CD4-positive, alpha-beta memory T cell (primary cell): Measurements from ENCODE around the gene SLC25A30. TPM values are rescaled to one million over a fixed set of nuclear protein-coding genes. Genes with fewer than 3 reads are reported as not detected.

Experiments used
- CTCF ChIA-PET: fragments of 350-600 bp; sonication (Branson Sonifier 250); formaldehyde crosslinking; loops from one replicate; lab custom pipeline; 2021; ENCODE audit warnings: inconsistent platforms; ENCODE audit not compliant: partially characterized antibody; lab: Charles Lee
- POLR2A ChIA-PET: fragments of 350-600 bp; sonication (Branson Sonifier 250); formaldehyde crosslinking; loops from one replicate; lab custom pipeline; 2021; ENCODE audit not compliant: partially characterized antibody; lab: Charles Lee
- DNase-seq, 5 donors: peaks; one replicate each; pipeline versions ENCODE4 v3.0.0 to v3.0.0-alpha.2; 2020 to 2022; ENCODE audit warnings: mixed read lengths in 1 of 5
- H3K27ac ChIP-seq: one replicate; pipeline ENCODE4 v1.7.0; 2013; ENCODE audit warnings: low read depth, low read length
- H3K27me3 ChIP-seq: 2 replicates; pipeline ENCODE4 v1.7.0; 2013; ENCODE audit warnings: mild to moderate bottlenecking, low read length, moderate library complexity; ENCODE audit not compliant: insufficient read depth
- H3K36me3 ChIP-seq: 2 replicates; pipeline ENCODE4 v1.7.0; 2013; ENCODE audit warnings: mild to moderate bottlenecking, low read length, moderate library complexity; ENCODE audit not compliant: insufficient read depth
- H3K4me1 ChIP-seq: 2 replicates; pipeline ENCODE4 v1.7.0; 2013; ENCODE audit warnings: mild to moderate bottlenecking, low read length, moderate library complexity; ENCODE audit not compliant: insufficient read depth
- H3K4me3 ChIP-seq, 2 donors: one replicate each; pipeline ENCODE4 v1.7.0; 2013; ENCODE audit warnings: low read length in 2 of 2, mild to moderate bottlenecking in 1 of 2
- H3K9me3 ChIP-seq, 2 donors: one replicate each; pipeline ENCODE4 v1.7.0; 2013; ENCODE audit warnings: low read length in 2 of 2, control low read depth in 1 of 2; ENCODE audit not compliant: control insufficient read depth in 1 of 2
- H3K27ac Mint-ChIP-seq, 7 donors: one replicate each; pipeline ENCODE4 v1.8.0; 2020 to 2021; ENCODE audit warnings: mixed read lengths in 7 of 7, mild to moderate bottlenecking in 6 of 7, inconsistent platforms in 3 of 7, moderate library complexity in 3 of 7
- H3K27me3 Mint-ChIP-seq, 2 donors: one replicate each; pipeline ENCODE4 v1.8.0; 2020 to 2021; ENCODE audit warnings: mixed read lengths in 2 of 2
- H3K36me3 Mint-ChIP-seq, 2 donors: one replicate each; pipeline ENCODE4 v1.8.0; 2020 to 2021; ENCODE audit warnings: mixed read lengths in 2 of 2, inconsistent platforms in 1 of 2, mild to moderate bottlenecking in 1 of 2
- H3K4me1 Mint-ChIP-seq, 4 donors: one replicate each; pipeline ENCODE4 v1.8.0; 2020 to 2021; ENCODE audit warnings: mixed read lengths in 4 of 4, mild to moderate bottlenecking in 1 of 4
- H3K4me3 Mint-ChIP-seq, 8 donors: one replicate each; pipeline ENCODE4 v1.8.0; 2020 to 2021; ENCODE audit warnings: mixed read lengths in 8 of 8, mild to moderate bottlenecking in 7 of 8, moderate library complexity in 6 of 8, inconsistent platforms in 3 of 8
- H3K9me3 Mint-ChIP-seq, 8 donors: one replicate each; pipeline ENCODE4 v1.8.0; 2020 to 2021; ENCODE audit warnings: mixed read lengths in 8 of 8, mild to moderate bottlenecking in 5 of 8, inconsistent platforms in 3 of 8, moderate library complexity in 1 of 8
- intact Hi-C: fragments of 100-400 bp; cut with micrococcal nuclease; formaldehyde crosslinking; loops from one replicate; pipeline ENCODE4 v1.15.1; 2023
- polyA plus RNA-seq, 2 donors: library from polyadenylated mRNA; unstranded; fragments of 300-500 nt; fragmentation: Illumina TruSeq; gene quantifications; one replicate each; pipeline ENCODE4 v1.2.3, GENCODE V29; 2021
- total RNA-seq, 2 experiments: library from RNA; stranded (reverse); gene quantifications; one replicate each; pipeline ENCODE4 v1.2.3, GENCODE V29; 2021

SLC25A30 gene
- total and polyA plus RNA-seq, 4 experiments from 2014 or later: 1.8 to 22.0 (median 11.7) TPM

GRCh38 chr13:45372189-45373161 is 45.7 kb downstream of the SLC25A30 start:
- Histone ChIP-seq H3K36me3 (no peaks in the 10 kb centered on the region), H3K27me3 (no peaks in the 10 kb centered on the region), H3K27ac (no peak overlapping the region), H3K4me3 (no peak overlapping the region), H3K9me3 (no peaks in the 10 kb centered on the region), H3K4me1 (peaks cover 23% of the 10 kb centered on the region)
- intact Hi-C loops: no loop called here
- peaks cover 0 to 2% (median 0%) of the 10 kb centered on the region in 8 donors for H3K9me3 Mint-ChIP-seq
- no peaks in the 10 kb centered on the region for H3K27me3 Mint-ChIP-seq
- peaks cover 2 to 8% of the 10 kb centered on the region in 2 donors for H3K36me3 Mint-ChIP-seq
- ChIA-PET CTCF (interaction anchor here (1.2 to 6.7 kb wide), 25 partner anchors 10 to 142 kb away, joined by 3 to 128 read pairs (median 7); partner anchors contain the start of genes COG3, SLC25A30 and TPT1), POLR2A (interaction anchor here (1.5 to 11.2 kb wide), 3 partner anchors 23 to 45 kb away, joined by 6 to 219 read pairs (median 13); partner anchors contain the start of genes SLC25A30 and TPT1)
- DNase-seq: no peak
- H3K4me1 Mint-ChIP-seq: peaks cover 21 to 42% (median 29%) of the 10 kb centered on the region in 4 donors
- H3K4me3 Mint-ChIP-seq: no peak overlapping the region
- H3K27ac Mint-ChIP-seq: peak overlapping the region in 4 of 7 donors; percentile 52 to 70 (median 58)

- DNase-seq: peak in 4 of 5 donors; percentile 40 to 48 (median 42)
- H3K9me3 ChIP-seq: no peaks in the 10 kb centered on the region
- peaks cover 27 to 52% (median 37%) of the 10 kb centered on the region in 4 donors for H3K4me1 Mint-ChIP-seq
- no peak overlapping the region for H3K27ac ChIP-seq
- H3K4me1 ChIP-seq: peaks cover 31% of the 10 kb centered on the region
- ChIA-PET CTCF (interaction anchor here (0.7 to 6.7 kb wide), 44 partner anchors 8 to 323 kb away, joined by 3 to 128 read pairs (median 6); partner anchors contain the start of genes COG3, SLC25A30 and TPT1), POLR2A (interaction anchor here (1.5 to 11.2 kb wide), 3 partner anchors 24 to 47 kb away, joined by 6 to 219 read pairs (median 13); partner anchors contain the start of genes SLC25A30 and TPT1)
- H3K36me3 Mint-ChIP-seq: peaks cover 5 to 8% of the 10 kb centered on the region in 2 donors
- H3K4me3 ChIP-seq: no peak overlapping the region
- H3K27me3 Mint-ChIP-seq: no peaks in the 10 kb centered on the region
- no peaks in the 10 kb centered on the region for H3K27me3 ChIP-seq
- peaks cover 0 to 2% (median 0%) of the 10 kb centered on the region in 8 donors for H3K9me3 Mint-ChIP-seq
- peak overlapping the region in 1 of 8 donors; percentile 41 for H3K4me3 Mint-ChIP-seq
- intact Hi-C loops: loop anchor here (1.0 kb wide), 1 partner anchor 140 kb away; no protein-coding TSS in a partner anchor
- no peaks in the 10 kb centered on the region for H3K36me3 ChIP-seq
- peak overlapping the region in 5 of 7 donors; percentile 47 to 67 (median 62) for H3K27ac Mint-ChIP-seq
Measured at GRCh38 chr13:45370922-45371406, 47.2 kb downstream of the SLC25A30 start.

GRCh38 chr13:45369116-45369515 is 49.1 kb downstream of the SLC25A30 start:
- ChIA-PET POLR2A (interaction anchor here (1.2 to 11.2 kb wide), 3 partner anchors 25 to 33 kb away, joined by 3 to 219 read pairs (median 4); partner anchors contain the start of gene TPT1), CTCF (interaction anchor here (0.8 to 6.7 kb wide), 12 partner anchors 10 to 321 kb away, joined by 3 to 128 read pairs (median 14); partner anchors contain the start of genes COG3, SLC25A30 and TPT1)
- Histone ChIP-seq H3K4me1 (peaks cover 31% of the 10 kb centered on the region), H3K27me3 (no peaks in the 10 kb centered on the region), H3K9me3 (no peaks in the 10 kb centered on the region), H3K4me3 (no peak overlapping the region), H3K27ac (no peak overlapping the region), H3K36me3 (no peaks in the 10 kb centered on the region)
- Mint-ChIP-seq H3K27me3 (no peaks in the 10 kb centered on the region), H3K36me3 (peaks cover 5 to 17% of the 10 kb centered on the region in 2 donors), H3K9me3 (peaks cover 0 to 3% (median 0%) of the 10 kb centered on the region in 8 donors), H3K4me1 (peaks cover 28 to 60% (median 39%) of the 10 kb centered on the region in 4 donors), H3K4me3 (peak overlapping the region in 4 of 8 donors; percentile 7 to 69 (median 36)), H3K27ac (peak overlapping the region; percentile 83 to 97 (median 93))
- DNase-seq: no peak
- intact Hi-C loops: loop anchor here (5.0 kb wide), 1 partner anchor 37 kb away; no protein-coding TSS in a partner anchor

- H3K4me1 Mint-ChIP-seq: peaks cover 32 to 65% (median 41%) of the 10 kb centered on the region in 4 donors
- peaks cover 31% of the 10 kb centered on the region for H3K4me1 ChIP-seq
- H3K4me3 Mint-ChIP-seq: peak overlapping the region in 7 of 8 donors; percentile 25 to 74 (median 63)
- H3K27me3 ChIP-seq: no peaks in the 10 kb centered on the region
- peaks cover 5 to 23% of the 10 kb centered on the region in 2 donors for H3K36me3 Mint-ChIP-seq
- intact Hi-C loops: loop anchor here (5.0 kb wide), 1 partner anchor 36 kb away; no protein-coding TSS in a partner anchor
- H3K27ac ChIP-seq: peak overlapping the region; percentile 48
- H3K4me3 ChIP-seq: no peak overlapping the region
- DNase-seq: no peak
- peak overlapping the region; percentile 93 to 97 (median 93) for H3K27ac Mint-ChIP-seq
- ChIA-PET CTCF (interaction anchor here (0.5 to 6.7 kb wide), 11 partner anchors 17 to 322 kb away, joined by 3 to 128 read pairs (median 3); partner anchors contain the start of gene TPT1), POLR2A (interaction anchor here (1.2 to 11.2 kb wide), 6 partner anchors 13 to 49 kb away, joined by 3 to 219 read pairs (median 16); partner anchors contain the start of genes SLC25A30 and TPT1)
- no peaks in the 10 kb centered on the region for H3K27me3 Mint-ChIP-seq
- no peaks in the 10 kb centered on the region for H3K36me3 ChIP-seq
- no peaks in the 10 kb centered on the region for H3K9me3 ChIP-seq
- H3K9me3 Mint-ChIP-seq: peaks cover 0 to 6% (median 0%) of the 10 kb centered on the region in 8 donors
Measured at GRCh38 chr13:45368571-45368970, 49.6 kb downstream of the SLC25A30 start.

- Histone ChIP-seq H3K4me3 (no peak overlapping the region), H3K9me3 (no peaks in the 10 kb centered on the region), H3K4me1 (peaks cover 36% of the 10 kb centered on the region), H3K27ac (peak overlapping the region; percentile 48), H3K27me3 (no peaks in the 10 kb centered on the region), H3K36me3 (no peaks in the 10 kb centered on the region)
- Mint-ChIP-seq H3K4me1 (peaks cover 35 to 67% (median 46%) of the 10 kb centered on the region in 4 donors), H3K36me3 (peaks cover 5 to 26% of the 10 kb centered on the region in 2 donors), H3K9me3 (peaks cover 0 to 10% (median 0%) of the 10 kb centered on the region in 8 donors), H3K27me3 (no peaks in the 10 kb centered on the region), H3K4me3 (peak overlapping the region in 7 of 8 donors; percentile 35 to 79 (median 65)), H3K27ac (peak overlapping the region; percentile 93 to 97 (median 93))
- ChIA-PET POLR2A (interaction anchor here (0.6 to 11.2 kb wide), 13 partner anchors 9 to 684 kb away, joined by 3 to 219 read pairs (median 5); partner anchors contain the start of genes COG3, SLC25A30, TPT1 and ZC3H13), CTCF (interaction anchor here (0.5 to 6.7 kb wide), 14 partner anchors 16 to 337 kb away, joined by 3 to 128 read pairs (median 3); partner anchors contain the start of gene TPT1)
- peak in 1 of 5 donors; percentile 60 for DNase-seq
- intact Hi-C loops: loop anchor here (5.0 kb wide), 1 partner anchor 36 kb away; no protein-coding TSS in a partner anchor
Measured at GRCh38 chr13:45368005-45368404, 50.2 kb downstream of the SLC25A30 start.

- DNase-seq: peak; percentile 85 to 99 (median 92)
- peaks cover 35 to 62% (median 49%) of the 10 kb centered on the region in 4 donors for H3K4me1 Mint-ChIP-seq
Measured at GRCh38 chr13:45367358-45367757, 50.8 kb downstream of the SLC25A30 start.

More at GRCh38 chr13:45367358-45367757, 50.8 kb downstream of the SLC25A30 start:
- H3K27ac Mint-ChIP-seq: peak overlapping the region; percentile 93 to 97 (median 93)
- Histone ChIP-seq H3K27me3 (no peaks in the 10 kb centered on the region), H3K27ac (peak overlapping the region; percentile 50), H3K36me3 (no peaks in the 10 kb centered on the region), H3K4me1 (peaks cover 42% of the 10 kb centered on the region), H3K9me3 (no peaks in the 10 kb centered on the region), H3K4me3 (no peak overlapping the region)
- no peaks in the 10 kb centered on the region for H3K27me3 Mint-ChIP-seq
- H3K4me3 Mint-ChIP-seq: peak overlapping the region; percentile 35 to 79 (median 64)
- CTCF ChIA-PET: interaction anchor here (0.8 to 6.7 kb wide), 17 partner anchors 9 to 336 kb away, joined by 3 to 75 read pairs (median 3); partner anchors contain the start of gene TPT1
- intact Hi-C loops: loop anchor here (1.0 to 5.0 kb wide), 5 partner anchors 26 to 97 kb away; partner anchors contain the start of genes COG3, SLC25A30 and TPT1
- H3K9me3 Mint-ChIP-seq: peaks cover 0 to 10% (median 0%) of the 10 kb centered on the region in 8 donors
- H3K36me3 Mint-ChIP-seq: peaks cover 5 to 30% of the 10 kb centered on the region in 2 donors
- POLR2A ChIA-PET: interaction anchor here (0.6 to 11.2 kb wide), 17 partner anchors 9 to 685 kb away, joined by 3 to 219 read pairs (median 5); partner anchors contain the start of genes COG3, SLC25A30, TPT1 and ZC3H13
